ENCODE measurements around the gene GABARAPL1. TPM values are rescaled to one million over a fixed set of nuclear protein-coding genes. Genes with fewer than 3 reads are reported as not detected.
"Not testable (repeated sequence)": the region's sequence is repeated elsewhere in the genome, so short reads cannot be mapped to it uniquely, and the experiment has no call there.

GABARAPL1 gene
- total and polyA plus RNA-seq, 2 experiments from 2014 or later, result 94.9 to 127 TPM

DNA sequence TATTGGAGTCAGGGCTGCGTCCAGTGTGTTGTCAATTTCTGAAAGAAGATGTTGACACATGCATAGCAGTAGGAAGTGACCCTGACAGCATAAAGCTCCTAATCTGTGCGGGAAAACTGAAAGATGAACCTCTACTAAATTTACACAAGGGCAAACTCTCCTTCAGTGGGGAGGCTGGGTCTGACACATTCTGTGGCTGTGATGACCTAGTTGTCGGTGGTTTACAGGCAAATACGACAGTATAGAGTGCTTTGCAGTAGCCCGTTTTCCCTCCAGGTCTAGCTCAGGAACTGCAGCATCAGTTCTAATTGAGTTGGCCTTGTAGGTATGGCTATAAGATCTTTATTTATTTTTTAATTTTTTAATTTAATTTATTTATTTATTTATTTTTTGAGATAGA, 14.8 kb upstream of the GABARAPL1 start:
- no peaks in the 10 kb centered on the region for H4K20me1 ChIP-seq (ENCODE audit: insufficient read depth)
- H3K27ac ChIP-seq, result no peak overlapping the region
- H3K79me2 ChIP-seq (ENCODE audit: insufficient read depth), result no peaks in the 10 kb centered on the region
- no peak for DNase-seq
- no peak for TF ChIP-seq EZH2 (IDR thresholded peaks at IDR 0.05; ENCODE audit: insufficient read depth, poor library complexity, severe bottlenecking)
- TF ChIP-seq EZH2phosphoT487 (IDR thresholded peaks at IDR 0.05; ENCODE audit: insufficient read depth, low read depth), result no peak
- H3K4me2 ChIP-seq (ENCODE audit: unreplicated experiment), result no peak overlapping the region
- H3K9ac ChIP-seq, result no peak overlapping the region
- WGBS, 2 experiments (ENCODE audit: low coverage in 1 of 2, low lambda C conversion rate in 2 of 2, missing lambda C conversion rate in 2 of 2), result 94 to 96% methylated on average over 5 of the region's 5 CpGs
- H3K27me3 ChIP-seq (replicated peaks; ENCODE audit: insufficient read depth), result no peaks in the 10 kb centered on the region
- no peak overlapping the region for H2AFZ ChIP-seq
- peaks cover 22% of the 10 kb centered on the region for H3K4me1 ChIP-seq (ENCODE audit: insufficient read depth)
- H3F3A ChIP-seq (ENCODE audit: insufficient read depth), result peaks cover 18% of the 10 kb centered on the region
- H3K4me3 ChIP-seq, result no peak overlapping the region
- no peaks in the 10 kb centered on the region for H3K9me2 ChIP-seq (ENCODE audit: insufficient read depth)
- in situ Hi-C loops (cut with MboI), result no loop called here
- H3K9me3 ChIP-seq (ENCODE audit: low read depth), result no peaks in the 10 kb centered on the region
- H3K36me3 ChIP-seq (ENCODE audit: low read depth), result no peaks in the 10 kb centered on the region

DNA sequence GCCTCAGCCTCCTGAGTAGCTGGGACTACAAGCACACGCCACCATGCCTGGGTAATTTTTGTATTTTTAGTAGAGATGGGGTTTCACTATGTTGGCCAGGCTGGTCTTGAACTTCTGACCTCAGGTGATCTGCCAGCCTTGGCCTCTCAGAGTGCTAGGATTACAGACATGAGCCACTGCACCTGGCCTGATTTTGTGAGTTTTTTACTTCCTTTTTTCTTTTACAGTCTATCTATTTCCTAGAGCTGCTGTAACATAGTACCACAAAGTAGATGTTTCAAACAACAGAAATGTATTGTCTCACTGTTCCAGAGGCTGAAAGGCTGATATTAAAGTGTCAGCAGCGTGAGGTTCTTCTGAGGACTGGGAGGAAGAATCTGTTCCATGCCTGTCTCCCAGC, 8.2 kb upstream of the GABARAPL1 start:
- H3K4me3 ChIP-seq; H3K79me2 ChIP-seq (ENCODE audit: insufficient read depth); H3K9ac ChIP-seq; H3K9me3 ChIP-seq (ENCODE audit: low read depth); H3K27ac ChIP-seq; H3K27me3 ChIP-seq (replicated peaks; ENCODE audit: insufficient read depth); H3K4me2 ChIP-seq (ENCODE audit: unreplicated experiment); H3K9me2 ChIP-seq (ENCODE audit: insufficient read depth); H4K20me1 ChIP-seq (ENCODE audit: insufficient read depth); in situ Hi-C loops (cut with MboI); H2AFZ ChIP-seq; DNase-seq; H3K36me3 ChIP-seq (ENCODE audit: low read depth): not testable (repeated sequence)
- peaks cover 22% of the 10 kb centered on the region for H3F3A ChIP-seq (ENCODE audit: insufficient read depth)
- 90 to 94% methylated on average over 2 of the region's 2 CpGs for WGBS, 2 experiments (ENCODE audit: low coverage in 1 of 2, low lambda C conversion rate in 2 of 2, missing lambda C conversion rate in 2 of 2)
- H3K4me1 ChIP-seq (ENCODE audit: insufficient read depth), result peaks cover 18% of the 10 kb centered on the region

DNA sequence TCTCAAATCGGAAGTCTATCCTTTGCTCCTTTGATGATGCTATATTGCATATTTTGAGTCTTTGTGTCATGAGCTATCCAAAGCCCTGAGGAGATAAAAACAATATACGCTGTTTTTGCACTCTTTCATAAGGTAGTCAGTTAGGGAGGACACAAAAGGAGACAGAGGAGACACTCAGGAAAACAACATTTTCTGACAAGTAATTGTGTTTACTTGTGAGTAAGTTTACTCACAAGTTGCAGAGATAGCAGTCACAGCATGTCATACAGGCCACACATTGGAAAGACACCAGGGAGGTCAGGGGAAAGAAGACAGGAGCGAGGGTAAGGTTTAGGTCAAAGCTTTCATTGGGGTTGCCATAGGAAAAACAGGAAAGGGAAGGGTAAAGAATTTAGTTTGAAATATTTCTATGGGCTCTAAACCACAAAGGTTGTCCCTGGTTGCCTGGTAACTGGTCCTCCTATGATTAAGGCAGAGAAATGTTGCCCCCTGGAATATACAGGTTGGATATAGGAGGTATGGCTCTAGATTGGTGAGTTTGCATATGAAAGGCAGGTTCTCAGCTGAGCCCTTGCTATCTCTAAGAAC, 7.4 kb upstream of the GABARAPL1 start:
- Histone ChIP-seq H3K9ac (peak overlapping the region; percentile 69), H3K4me1 (ENCODE audit: insufficient read depth) (peaks cover 18% of the 10 kb centered on the region), H3K79me2 (ENCODE audit: insufficient read depth) (no peaks in the 10 kb centered on the region), H3K9me2 (ENCODE audit: insufficient read depth) (no peaks in the 10 kb centered on the region), H3K9me3 (ENCODE audit: low read depth) (no peaks in the 10 kb centered on the region), H3K36me3 (ENCODE audit: low read depth) (no peaks in the 10 kb centered on the region), H3K4me3 (no peak overlapping the region; the same call in 1 of the 2 replicates), H3F3A (ENCODE audit: insufficient read depth) (peaks cover 22% of the 10 kb centered on the region), H3K27me3 (replicated peaks; ENCODE audit: insufficient read depth) (no peaks in the 10 kb centered on the region), H4K20me1 (ENCODE audit: insufficient read depth) (no peaks in the 10 kb centered on the region), H3K4me2 (ENCODE audit: unreplicated experiment) (peak overlapping the region; percentile 44), H2AFZ (peak overlapping the region; percentile 76), H3K27ac (peak overlapping the region; percentile 80)
- TF ChIP-seq EZH2 (IDR thresholded peaks at IDR 0.05; ENCODE audit: insufficient read depth, poor library complexity, severe bottlenecking), result no peak
- no peak for TF ChIP-seq EZH2phosphoT487 (IDR thresholded peaks at IDR 0.05; ENCODE audit: insufficient read depth, low read depth)
- peak; percentile 79 for DNase-seq
- 31 to 34% methylated on average over 3 of the region's 3 CpGs for WGBS, 2 experiments (ENCODE audit: low coverage in 1 of 2, low lambda C conversion rate in 2 of 2, missing lambda C conversion rate in 2 of 2)
- in situ Hi-C loops (cut with MboI), result no loop called here

DNA sequence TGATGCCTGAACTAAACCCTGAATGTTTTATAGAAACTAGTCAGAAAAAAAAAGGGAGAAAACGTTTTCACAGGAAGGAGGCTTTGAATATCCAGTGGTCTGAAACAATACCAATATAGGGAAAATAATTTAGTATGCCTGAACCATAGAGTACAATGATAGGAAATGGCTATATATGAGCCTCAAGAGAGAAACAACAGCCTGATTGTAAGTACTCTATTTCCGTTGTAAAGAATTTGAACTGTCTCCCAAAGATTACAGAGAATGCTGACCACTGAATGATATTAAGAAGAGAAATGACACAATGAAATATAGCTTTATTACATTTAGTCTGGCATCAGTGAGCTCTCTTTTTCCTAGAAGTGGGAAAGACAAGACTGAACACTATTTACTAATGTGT, 5.5 kb upstream of the GABARAPL1 start:
- Histone ChIP-seq H3K9ac (no peak overlapping the region), H3K9me3 (ENCODE audit: low read depth) (no peaks in the 10 kb centered on the region), H3K36me3 (ENCODE audit: low read depth) (no peaks in the 10 kb centered on the region), H3K4me3 (no peak overlapping the region), H3K27me3 (replicated peaks; ENCODE audit: insufficient read depth) (no peaks in the 10 kb centered on the region), H3K4me1 (ENCODE audit: insufficient read depth) (peaks cover 18% of the 10 kb centered on the region), H3K27ac (no peak overlapping the region), H2AFZ (no peak overlapping the region), H4K20me1 (ENCODE audit: insufficient read depth) (no peaks in the 10 kb centered on the region), H3F3A (ENCODE audit: insufficient read depth) (peaks cover 22% of the 10 kb centered on the region), H3K4me2 (ENCODE audit: unreplicated experiment) (no peak overlapping the region), H3K79me2 (ENCODE audit: insufficient read depth) (no peaks in the 10 kb centered on the region), H3K9me2 (ENCODE audit: insufficient read depth) (no peaks in the 10 kb centered on the region)
- 31 to 39% methylated on average over 2 of the region's 2 CpGs for WGBS, 2 experiments (ENCODE audit: low coverage in 1 of 2, low lambda C conversion rate in 2 of 2, missing lambda C conversion rate in 2 of 2)
- no peak for DNase-seq
- in situ Hi-C loops (cut with MboI), result no loop called here
- no peak for TF ChIP-seq EZH2 (IDR thresholded peaks at IDR 0.05; ENCODE audit: insufficient read depth, poor library complexity, severe bottlenecking)
- TF ChIP-seq EZH2phosphoT487 (IDR thresholded peaks at IDR 0.05; ENCODE audit: insufficient read depth, low read depth), result no peak

DNA sequence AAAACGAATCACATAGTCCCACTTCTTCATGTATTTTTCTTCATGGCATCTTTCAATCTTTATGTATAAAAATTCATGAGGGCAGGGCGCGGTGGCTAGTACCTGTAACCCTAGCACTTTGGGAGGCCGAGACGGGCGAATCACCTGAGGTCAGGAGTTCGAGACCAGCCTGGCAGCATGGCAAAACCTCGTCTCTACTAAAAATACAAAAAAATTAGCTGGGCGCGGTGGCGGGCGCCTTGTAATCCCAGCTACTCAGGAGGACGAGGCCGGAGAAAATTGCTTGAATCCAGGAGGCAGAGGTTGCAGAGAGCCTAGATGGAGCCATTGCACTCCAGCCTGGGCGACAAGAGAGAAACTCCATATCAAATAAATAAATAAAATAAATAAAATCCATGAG, 2.5 kb upstream of the GABARAPL1 start:
- TF ChIP-seq EZH2 (IDR thresholded peaks at IDR 0.05; ENCODE audit: insufficient read depth, poor library complexity, severe bottlenecking) (no peak), EZH2phosphoT487 (IDR thresholded peaks at IDR 0.05; ENCODE audit: insufficient read depth, low read depth) (no peak)
- in situ Hi-C loops (cut with MboI), result no loop called here
- no peaks in the 10 kb centered on the region for H4K20me1 ChIP-seq (ENCODE audit: insufficient read depth)
- DNase-seq, result no peak
- H3K4me1 ChIP-seq (ENCODE audit: insufficient read depth), result peaks cover 15% of the 10 kb centered on the region
- H3K9me3 ChIP-seq (ENCODE audit: low read depth), result no peaks in the 10 kb centered on the region
- H3K9me2 ChIP-seq (ENCODE audit: insufficient read depth), result no peaks in the 10 kb centered on the region
- H3K4me2 ChIP-seq (ENCODE audit: unreplicated experiment), result no peak overlapping the region
- no peak overlapping the region for H3K9ac ChIP-seq
- 88 to 92% methylated on average over 15 of the region's 15 CpGs for WGBS, 2 experiments (ENCODE audit: low coverage in 1 of 2, low lambda C conversion rate in 2 of 2, missing lambda C conversion rate in 2 of 2)
- no peak overlapping the region for H3K4me3 ChIP-seq
- H2AFZ ChIP-seq, result no peak overlapping the region
- peaks cover 17% of the 10 kb centered on the region for H3K79me2 ChIP-seq (ENCODE audit: insufficient read depth)
- no peaks in the 10 kb centered on the region for H3K36me3 ChIP-seq (ENCODE audit: low read depth)
- peaks cover 33% of the 10 kb centered on the region for H3F3A ChIP-seq (ENCODE audit: insufficient read depth)
- H3K27me3 ChIP-seq (replicated peaks; ENCODE audit: insufficient read depth), result no peaks in the 10 kb centered on the region
- H3K27ac ChIP-seq, result no peak overlapping the region

All from GM23248 (cell line).